OCI-LY7 (cell line): ENCODE results near the gene DNM3.

Source experiments
- EZH2phosphoT487 ChIP-seq: fragments of 200-600 bp; sonication (generic); IDR thresholded peaks from 2 replicates; pipeline ENCODE4 v1.6.1; 2018; ENCODE audit warnings: low read depth, borderline replicate concordance, mild to moderate bottlenecking, mixed run types, antibody characterized with exemption, low read length, moderate library complexity, mixed read lengths
- TF ChIP-seq, protein P1 (sequence below): fragments of 200-600 bp; sonication (generic); conservative IDR thresholded peaks from 2 replicates; pipeline ENCODE4 v1.5.1; 2014; ENCODE audit warnings: mild to moderate bottlenecking, antibody characterized with exemption, low read length, moderate library complexity, mixed read lengths

DNA sequence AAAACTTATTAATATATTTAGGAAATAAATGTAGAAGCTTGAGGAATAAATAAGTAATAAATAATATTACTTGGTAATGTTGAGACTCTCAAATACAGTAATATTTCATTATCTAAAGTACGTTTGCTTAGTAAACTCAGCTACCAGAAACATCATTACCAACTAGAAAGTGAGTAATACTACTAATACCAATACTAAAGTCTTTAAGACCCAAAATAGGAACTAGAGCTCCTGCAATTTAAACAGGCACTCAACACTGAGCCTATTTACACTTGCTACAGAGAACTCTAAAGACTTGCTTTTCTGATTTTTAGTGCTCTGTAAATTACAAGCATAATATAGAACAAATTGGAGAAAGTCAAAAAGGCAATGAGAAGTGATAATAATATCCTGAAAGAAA, 565.7 kb downstream of the DNM3 start:
- TF ChIP-seq, protein P1, sequence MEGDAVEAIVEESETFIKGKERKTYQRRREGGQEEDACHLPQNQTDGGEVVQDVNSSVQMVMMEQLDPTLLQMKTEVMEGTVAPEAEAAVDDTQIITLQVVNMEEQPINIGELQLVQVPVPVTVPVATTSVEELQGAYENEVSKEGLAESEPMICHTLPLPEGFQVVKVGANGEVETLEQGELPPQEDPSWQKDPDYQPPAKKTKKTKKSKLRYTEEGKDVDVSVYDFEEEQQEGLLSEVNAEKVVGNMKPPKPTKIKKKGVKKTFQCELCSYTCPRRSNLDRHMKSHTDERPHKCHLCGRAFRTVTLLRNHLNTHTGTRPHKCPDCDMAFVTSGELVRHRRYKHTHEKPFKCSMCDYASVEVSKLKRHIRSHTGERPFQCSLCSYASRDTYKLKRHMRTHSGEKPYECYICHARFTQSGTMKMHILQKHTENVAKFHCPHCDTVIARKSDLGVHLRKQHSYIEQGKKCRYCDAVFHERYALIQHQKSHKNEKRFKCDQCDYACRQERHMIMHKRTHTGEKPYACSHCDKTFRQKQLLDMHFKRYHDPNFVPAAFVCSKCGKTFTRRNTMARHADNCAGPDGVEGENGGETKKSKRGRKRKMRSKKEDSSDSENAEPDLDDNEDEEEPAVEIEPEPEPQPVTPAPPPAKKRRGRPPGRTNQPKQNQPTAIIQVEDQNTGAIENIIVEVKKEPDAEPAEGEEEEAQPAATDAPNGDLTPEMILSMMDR, result no peak
- TF ChIP-seq EZH2phosphoT487, result no peak
